Stimulated activated CD4-positive, alpha-beta T cell treated with anti-CD3 and anti-CD28 coated beads, TNF-alpha, amount 100 ng/mL, for 4 hours (primary cell): ENCODE results near the gene PSMA5.

Experiments
- DNase-seq, 3 experiments: peaks; one replicate each; pipeline ENCODE4 v3.0.0-alpha.2; 2020; ENCODE audit warnings: low read depth in 3 of 3

PSMA5 gene

GRCh38 chr1:109367626-109368025 is 58.6 kb downstream of the PSMA5 start:
- DNase-seq = no peak

- no peak for DNase-seq
These were observed 60.5 kb downstream of the PSMA5 start for GRCh38 chr1:109365642-109366204.

- DNase-seq = no peak
These were observed 64.6 kb downstream of the PSMA5 start for GRCh38 chr1:109361649-109362048.

GRCh38 chr1:109361069-109361468 is 65.2 kb downstream of the PSMA5 start:
- no peak for DNase-seq

- no peak for DNase-seq
These were observed 68.6 kb downstream of the PSMA5 start for GRCh38 chr1:109357616-109358015.

- no peak for DNase-seq
These were observed 69.3 kb downstream of the PSMA5 start for GRCh38 chr1:109356915-109357314.

- no peak for DNase-seq
These were observed 69.7 kb downstream of the PSMA5 start for GRCh38 chr1:109356505-109356904.

GRCh38 chr1:109354929-109355328 is 71.3 kb downstream of the PSMA5 start:
- no peak for DNase-seq

- no peak for DNase-seq
These were observed 74.8 kb downstream of the PSMA5 start for GRCh38 chr1:109351457-109351856.

- no peak for DNase-seq
These were observed 75.6 kb downstream of the PSMA5 start for GRCh38 chr1:109350655-109351054.

- no peak for DNase-seq
These were observed 76.1 kb downstream of the PSMA5 start for GRCh38 chr1:109350182-109350581.
